Central memory CD8-positive, alpha-beta T cell (primary cell): ENCODE data around the gene MGAT4D.
"Not testable (repeated sequence)": the region's sequence is repeated elsewhere in the genome, so short reads cannot be mapped to it uniquely, and the experiment has no call there.

Experiments
- ATAC-seq: fragments of 150-1000 bp; cut with Tn5 transposase; replicated peaks from 2 replicates; pipeline ENCODE4 v1.10.0; 2022; ENCODE audit warnings: mild to moderate bottlenecking, moderate FRiP score, moderate number of reproducible peaks; ENCODE audit not compliant: poor library complexity, severe bottlenecking; ENCODE audit errors: extremely low read depth
- DNase-seq, 2 donors: peaks; one replicate each; pipeline ENCODE4 v3.0.0; 2021; ENCODE audit warnings: low spot score in 2 of 2
- H3K27ac Mint-ChIP-seq: one replicate; pipeline ENCODE4 v1.8.0; 2022; ENCODE audit warnings: low read depth, mild to moderate bottlenecking, moderate library complexity, mixed read lengths
- H3K27me3 Mint-ChIP-seq: one replicate; pipeline ENCODE4 v1.8.0; 2022; ENCODE audit warnings: mixed read lengths
- H3K36me3 Mint-ChIP-seq: one replicate; pipeline ENCODE4 v1.8.0; 2022; ENCODE audit warnings: mild to moderate bottlenecking, moderate library complexity, mixed read lengths; ENCODE audit not compliant: insufficient read depth
- H3K4me1 Mint-ChIP-seq: one replicate; pipeline ENCODE4 v1.8.0; 2022; ENCODE audit warnings: mixed read lengths
- H3K4me3 Mint-ChIP-seq: one replicate; pipeline ENCODE4 v1.8.0; 2022; ENCODE audit warnings: mild to moderate bottlenecking, moderate library complexity, mixed read lengths
- H3K9me3 Mint-ChIP-seq: one replicate; pipeline ENCODE4 v1.8.0; 2022; ENCODE audit warnings: mixed read lengths

MGAT4D gene

GRCh38 chr4:140426610-140427105, 71.4 kb downstream of the MGAT4D start:
- no peak for ATAC-seq
- DNase-seq = no peak
- Mint-ChIP-seq H3K36me3 (no peaks in the 10 kb centered on the region), H3K9me3 (no peaks in the 10 kb centered on the region), H3K27ac (no peak overlapping the region), H3K4me1 (peaks cover 6% of the 10 kb centered on the region), H3K27me3 (peaks cover 82% of the 10 kb centered on the region), H3K4me3 (peak overlapping the region; percentile 78)

- no peak overlapping the region for H3K4me3 Mint-ChIP-seq
- no peak overlapping the region for H3K27ac Mint-ChIP-seq
- peaks cover 55% of the 10 kb centered on the region for H3K27me3 Mint-ChIP-seq
- ATAC-seq (no peak), DNase-seq (no peak)
- peaks cover 6% of the 10 kb centered on the region for H3K4me1 Mint-ChIP-seq
- H3K36me3 Mint-ChIP-seq = no peaks in the 10 kb centered on the region
- H3K9me3 Mint-ChIP-seq = no peaks in the 10 kb centered on the region
Observed at GRCh38 chr4:140423106-140423505, 75.0 kb downstream of the MGAT4D start.

GRCh38 chr4:140413130-140413969, 84.7 kb downstream of the MGAT4D start:
- H3K27ac Mint-ChIP-seq, H3K36me3 Mint-ChIP-seq, DNase-seq, H3K4me1 Mint-ChIP-seq, H3K9me3 Mint-ChIP-seq, H3K4me3 Mint-ChIP-seq, ATAC-seq: not testable (repeated sequence)
- H3K27me3 Mint-ChIP-seq = peaks cover 39% of the 10 kb centered on the region

GRCh38 chr4:140408974-140409373, 89.1 kb downstream of the MGAT4D start:
- no peaks in the 10 kb centered on the region for H3K36me3 Mint-ChIP-seq
- no peak overlapping the region for H3K27ac Mint-ChIP-seq
- peaks cover 62% of the 10 kb centered on the region for H3K27me3 Mint-ChIP-seq
- ATAC-seq (no peak), DNase-seq (no peak)
- no peaks in the 10 kb centered on the region for H3K4me1 Mint-ChIP-seq
- no peak overlapping the region for H3K4me3 Mint-ChIP-seq
- H3K9me3 Mint-ChIP-seq = no peaks in the 10 kb centered on the region

DNA sequence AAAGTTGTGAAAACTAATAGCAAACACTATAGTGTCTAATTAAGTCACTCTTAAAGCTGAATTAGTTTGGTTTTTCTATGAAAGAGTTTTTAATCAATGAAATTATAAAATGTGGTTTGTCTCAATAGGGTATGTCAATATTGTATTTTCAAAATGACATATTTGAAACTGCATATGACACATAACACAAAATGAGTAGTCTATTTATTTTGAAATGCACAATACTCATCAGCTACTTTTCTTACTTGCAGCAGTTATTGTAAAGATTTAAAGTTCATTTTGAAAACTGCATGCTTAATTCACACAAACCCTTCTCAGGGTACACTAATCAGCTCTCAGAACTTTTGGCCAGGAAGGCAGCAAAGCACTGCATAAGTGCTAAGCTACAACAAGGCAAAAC, 91.8 kb downstream of the MGAT4D start:
- H3K9me3 Mint-ChIP-seq = no peaks in the 10 kb centered on the region
- ATAC-seq (no peak), DNase-seq (no peak)
- H3K36me3 Mint-ChIP-seq = no peaks in the 10 kb centered on the region
- no peak overlapping the region for H3K4me3 Mint-ChIP-seq
- H3K27me3 Mint-ChIP-seq = peaks cover 43% of the 10 kb centered on the region
- no peak overlapping the region for H3K27ac Mint-ChIP-seq
- H3K4me1 Mint-ChIP-seq = no peaks in the 10 kb centered on the region

GRCh38 chr4:140400111-140400510, 98.0 kb downstream of the MGAT4D start:
- no peaks in the 10 kb centered on the region for H3K9me3 Mint-ChIP-seq
- no peak overlapping the region for H3K4me3 Mint-ChIP-seq
- no peaks in the 10 kb centered on the region for H3K36me3 Mint-ChIP-seq
- no peak overlapping the region for H3K27ac Mint-ChIP-seq
- no peaks in the 10 kb centered on the region for H3K4me1 Mint-ChIP-seq
- DNase-seq = no peak
- ATAC-seq = no peak
- peaks cover 34% of the 10 kb centered on the region for H3K27me3 Mint-ChIP-seq

DNA sequence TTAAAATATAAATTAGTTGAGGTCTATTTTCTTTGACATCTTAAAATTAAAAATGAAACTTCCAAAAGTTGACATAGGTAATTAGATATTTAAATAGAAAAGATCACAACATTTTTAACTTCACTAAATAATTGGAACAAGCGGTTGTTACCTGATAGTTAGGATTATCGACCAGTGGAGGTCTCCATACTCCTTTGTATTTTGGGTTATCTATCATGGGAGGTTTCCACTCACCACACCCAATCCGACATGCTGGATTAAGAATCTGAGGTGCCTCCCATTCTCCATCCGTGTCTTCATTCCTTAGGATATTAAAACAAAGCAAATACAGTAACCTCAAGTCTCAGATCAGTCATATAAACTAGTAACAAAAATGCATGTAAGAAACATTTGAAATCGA, 102.4 kb downstream of the MGAT4D start:
- Mint-ChIP-seq H3K27me3 (peaks cover 52% of the 10 kb centered on the region), H3K36me3 (no peaks in the 10 kb centered on the region), H3K9me3 (no peaks in the 10 kb centered on the region), H3K4me3 (no peak overlapping the region), H3K4me1 (no peaks in the 10 kb centered on the region), H3K27ac (no peak overlapping the region)
- ATAC-seq (no peak), DNase-seq (no peak)
